Neuronal stem cell (in vitro differentiated cells): ENCODE results near the gene RNASE7.

Experiments
- DNase-seq: peaks from one replicate; pipeline ENCODE4 v3.0.0-alpha.2; 2013; ENCODE audit warnings: low spot score
- H2AFZ ChIP-seq: one replicate; pipeline ENCODE4 v1.6.1; 2013; ENCODE audit warnings: mild to moderate bottlenecking, low read length, inconsistent platforms
- H2AK5ac ChIP-seq: 2 replicates; pipeline ENCODE4 v1.6.1; 2013; ENCODE audit warnings: low read depth, mild to moderate bottlenecking, inconsistent platforms, low read length, moderate library complexity, mixed read lengths
- H2BK120ac ChIP-seq: 2 replicates; pipeline ENCODE4 v1.6.1; 2013; ENCODE audit warnings: low read depth, mild to moderate bottlenecking, inconsistent platforms, low read length, moderate library complexity, mixed read lengths
- H2BK12ac ChIP-seq: one replicate; pipeline ENCODE4 v1.6.1; 2013; ENCODE audit warnings: low read length, inconsistent platforms
- H2BK15ac ChIP-seq: 2 replicates; pipeline ENCODE4 v1.6.1; 2013; ENCODE audit warnings: mild to moderate bottlenecking, low read length, inconsistent platforms, mixed read lengths
- H2BK5ac ChIP-seq: one replicate; pipeline ENCODE4 v1.6.1; 2013; ENCODE audit warnings: inconsistent platforms, mild to moderate bottlenecking, low read length, moderate library complexity
- H3K14ac ChIP-seq: one replicate; pipeline ENCODE4 v1.6.1; 2013; ENCODE audit warnings: low read length, inconsistent platforms
- H3K18ac ChIP-seq: 2 replicates; pipeline ENCODE4 v1.6.1; 2013; ENCODE audit warnings: low read length, inconsistent platforms
- H3K23ac ChIP-seq: 2 replicates; pipeline ENCODE4 v1.6.1; 2013; ENCODE audit warnings: low read depth, mild to moderate bottlenecking, mixed read lengths, low read length, inconsistent platforms; ENCODE audit not compliant: poor library complexity
- H3K27ac ChIP-seq: replicated peaks from 3 replicates; pipeline ENCODE4 v1.5.1; 2013; ENCODE audit warnings: low read length, inconsistent platforms
- H3K27me3 ChIP-seq, 3 experiments: 2 replicates each; pipeline ENCODE4 v1.6.1; 2013; ENCODE audit warnings: low read length in 3 of 3, mild to moderate bottlenecking in 2 of 3, inconsistent platforms in 1 of 3, low read depth in 1 of 3, mixed read lengths in 1 of 3, moderate library complexity in 1 of 3; ENCODE audit not compliant: control insufficient read depth in 3 of 3, insufficient read depth in 3 of 3
- H3K36me3 ChIP-seq, 2 donors: replicated peaks in 1 of 2; 2 replicates each; pipeline ENCODE4 v1.6.1; 2013; ENCODE audit warnings: low read length in 2 of 2; ENCODE audit not compliant: control insufficient read depth in 2 of 2, insufficient read depth in 2 of 2
- H3K4ac ChIP-seq: 2 replicates; pipeline ENCODE4 v1.6.1; 2013; ENCODE audit warnings: inconsistent platforms, mild to moderate bottlenecking, low read length, moderate library complexity
- H3K4me1 ChIP-seq, 2 donors: 1 replicate in 1 of 2; 2 replicates in 1 of 2; pipeline ENCODE4 v1.6.1; 2013; ENCODE audit warnings: low read length in 2 of 2, low read depth in 1 of 2; ENCODE audit not compliant: control insufficient read depth in 2 of 2, insufficient read depth in 1 of 2
- H3K4me2 ChIP-seq: one replicate; pipeline ENCODE4 v1.6.1; 2013; ENCODE audit warnings: mild to moderate bottlenecking, low read length, inconsistent platforms; ENCODE audit not compliant: insufficient read depth, poor library complexity, severe bottlenecking
- H3K4me3 ChIP-seq, 2 donors: 2 replicates each; pipeline ENCODE4 v1.5.1; 2013; ENCODE audit warnings: low read length in 2 of 2, mild to moderate bottlenecking in 2 of 2, inconsistent platforms in 1 of 2, moderate library complexity in 1 of 2
- H3K79me1 ChIP-seq: one replicate; pipeline ENCODE4 v1.6.1; 2013; ENCODE audit warnings: low read depth, mild to moderate bottlenecking, inconsistent platforms, low read length, moderate library complexity
- H3K9ac ChIP-seq: one replicate; pipeline ENCODE4 v1.6.1; 2013; ENCODE audit warnings: mild to moderate bottlenecking, low read depth, low read length, inconsistent platforms; ENCODE audit not compliant: poor library complexity
- H3K9me3 ChIP-seq, 2 donors: replicated peaks in 1 of 2; 2 replicates each; pipeline versions ENCODE3 to v1.6.1; 2013; ENCODE audit warnings: low read length in 2 of 2, mild to moderate bottlenecking in 2 of 2, inconsistent platforms in 1 of 2, low read depth in 1 of 2, mixed read lengths in 1 of 2, moderate library complexity in 1 of 2; ENCODE audit not compliant: control insufficient read depth in 2 of 2, insufficient read depth in 1 of 2
- H4K8ac ChIP-seq: one replicate; pipeline ENCODE4 v1.6.1; 2013; ENCODE audit warnings: low read depth, mild to moderate bottlenecking, inconsistent platforms, low read length, moderate library complexity
- H4K91ac ChIP-seq: one replicate; pipeline ENCODE4 v1.6.1; 2013; ENCODE audit warnings: low read length, low read depth, mild to moderate bottlenecking, inconsistent platforms; ENCODE audit not compliant: poor library complexity
- WGBS, 2 donors: extraction: QIAGEN DNeasy Blood & Tissue Kit; methylation state at CpG; one replicate each; pipeline ENCODE4 v1.1.7; 2013; ENCODE audit warnings: missing lambda C conversion rate in 2 of 2, mixed read lengths in 1 of 2; ENCODE audit not compliant: insufficient read length in 2 of 2, insufficient replicate concordance in 1 of 2; ENCODE audit errors: extremely low coverage in 2 of 2; 5-methylcytosine and 5-hydroxymethylcytosine counted together

Gene RNASE7

GRCh38 chr14:21043974-21044618, 1.9 kb downstream of the RNASE7 start:
- no CpG with 5 or more reads among the region's 6 CpGs for WGBS, 2 donors
- Histone ChIP-seq H3K4me1 (peaks cover 0 to under 1% of the 10 kb centered on the region in 2 donors), H3K4me2 (no peak overlapping the region), H2AFZ (no peak overlapping the region), H2BK5ac (no peak overlapping the region), H3K14ac (no peak overlapping the region), H3K4ac (no peak overlapping the region), H3K18ac (no peak overlapping the region), H4K8ac (no peak overlapping the region), H3K27ac (no peak overlapping the region), H3K23ac (no peak overlapping the region), H2BK12ac (no peak overlapping the region), H2BK15ac (no peak overlapping the region), H3K27me3 (peaks cover 0 to 41% (median 0%) of the 10 kb centered on the region in 3 experiments), H2AK5ac (no peak overlapping the region), H3K9me3 (no peaks in the 10 kb centered on the region), H3K36me3 (no peaks in the 10 kb centered on the region), H3K9ac (no peak overlapping the region), H3K4me3 (no peak overlapping the region), H4K91ac (no peak overlapping the region), H2BK120ac (no peak overlapping the region), H3K79me1 (no peaks in the 10 kb centered on the region)
- DNase-seq, result no peak

- H3K36me3 ChIP-seq, result no peaks in the 10 kb centered on the region
- H3K23ac ChIP-seq, result no peak overlapping the region
- no peak overlapping the region for H4K91ac ChIP-seq
- no peak for DNase-seq
- no peak overlapping the region for H3K4me3 ChIP-seq
- no peak overlapping the region for H3K9ac ChIP-seq
- H2AFZ ChIP-seq, result no peak overlapping the region
- H2BK120ac ChIP-seq, result no peak overlapping the region
- no peaks in the 10 kb centered on the region for H3K4me1 ChIP-seq
- no peaks in the 10 kb centered on the region for H3K79me1 ChIP-seq
- H3K4ac ChIP-seq, result no peak overlapping the region
- H3K14ac ChIP-seq, result no peak overlapping the region
- H3K4me2 ChIP-seq, result no peak overlapping the region
- H2BK12ac ChIP-seq, result no peak overlapping the region
- H3K27me3 ChIP-seq, result peaks cover 0 to 41% (median 0%) of the 10 kb centered on the region in 3 experiments
- no CpG with 5 or more reads among the region's 2 CpGs for WGBS, 2 donors
- no peak overlapping the region for H3K18ac ChIP-seq
- H2AK5ac ChIP-seq, result no peak overlapping the region
- no peak overlapping the region for H3K27ac ChIP-seq
- H2BK15ac ChIP-seq, result no peak overlapping the region
- H4K8ac ChIP-seq, result no peak overlapping the region
- H2BK5ac ChIP-seq, result no peak overlapping the region
- H3K9me3 ChIP-seq, result no peaks in the 10 kb centered on the region
These were observed 5.2 kb downstream of the RNASE7 start for GRCh38 chr14:21047378-21047781.

DNA sequence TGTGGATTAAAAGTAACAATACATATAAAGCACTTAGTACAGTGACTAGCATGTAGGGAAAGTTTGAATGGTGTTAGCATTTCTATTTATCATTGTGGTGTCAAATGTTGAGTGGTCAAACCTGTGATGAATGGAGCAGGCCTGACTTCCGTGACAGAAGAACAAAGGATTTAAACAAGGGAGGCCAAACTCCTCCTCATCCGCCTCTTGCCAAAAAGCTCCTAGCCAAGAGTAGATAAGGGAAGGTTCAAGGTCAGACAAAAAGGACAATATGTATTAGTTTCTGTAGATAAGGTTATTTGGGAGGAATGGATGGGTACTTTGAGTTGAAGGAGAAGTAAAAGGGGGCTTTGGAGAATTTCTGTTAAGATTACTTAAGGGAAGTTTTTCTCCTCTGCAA, 6.5 kb downstream of the RNASE7 start:
- no peak overlapping the region for H3K9ac ChIP-seq
- H3K23ac ChIP-seq, result no peak overlapping the region
- H3K9me3 ChIP-seq, result no peaks in the 10 kb centered on the region
- no peak overlapping the region for H3K4me2 ChIP-seq
- H2BK15ac ChIP-seq, result no peak overlapping the region
- H4K91ac ChIP-seq, result no peak overlapping the region
- H2BK5ac ChIP-seq, result no peak overlapping the region
- no peak overlapping the region for H4K8ac ChIP-seq
- DNase-seq, result no peak
- no peaks in the 10 kb centered on the region for H3K4me1 ChIP-seq
- no peak overlapping the region for H2BK12ac ChIP-seq
- H2AFZ ChIP-seq, result no peak overlapping the region
- no CpG with 5 or more reads among the region's 2 CpGs for WGBS, 2 donors
- H3K14ac ChIP-seq, result no peak overlapping the region
- no peak overlapping the region for H3K4me3 ChIP-seq
- no peak overlapping the region for H3K4ac ChIP-seq
- no peak overlapping the region for H2AK5ac ChIP-seq
- H3K27ac ChIP-seq, result no peak overlapping the region
- H3K79me1 ChIP-seq, result no peaks in the 10 kb centered on the region
- H3K18ac ChIP-seq, result no peak overlapping the region
- H3K36me3 ChIP-seq, result no peaks in the 10 kb centered on the region
- H3K27me3 ChIP-seq, result peaks cover 0 to 30% (median 0%) of the 10 kb centered on the region in 3 experiments
- no peak overlapping the region for H2BK120ac ChIP-seq

- H3K23ac ChIP-seq, result no peak overlapping the region
- no peak for DNase-seq
- H4K8ac ChIP-seq, result no peak overlapping the region
- no peak overlapping the region for H3K4me3 ChIP-seq
- no peaks in the 10 kb centered on the region for H3K4me1 ChIP-seq
- no peak overlapping the region for H2BK5ac ChIP-seq
- peaks cover 0 to 23% (median 0%) of the 10 kb centered on the region in 3 experiments for H3K27me3 ChIP-seq
- H3K9me3 ChIP-seq, result no peaks in the 10 kb centered on the region
- no peaks in the 10 kb centered on the region for H3K36me3 ChIP-seq
- no peaks in the 10 kb centered on the region for H3K79me1 ChIP-seq
- H2BK120ac ChIP-seq, result no peak overlapping the region
- H3K27ac ChIP-seq, result no peak overlapping the region
- no peak overlapping the region for H3K4me2 ChIP-seq
- WGBS, 2 donors, result no CpG with 5 or more reads among the region's 3 CpGs
- H2BK15ac ChIP-seq, result no peak overlapping the region
- no peak overlapping the region for H2BK12ac ChIP-seq
- H2AFZ ChIP-seq, result no peak overlapping the region
- H2AK5ac ChIP-seq, result no peak overlapping the region
- no peak overlapping the region for H3K18ac ChIP-seq
- no peak overlapping the region for H4K91ac ChIP-seq
- H3K14ac ChIP-seq, result no peak overlapping the region
- H3K9ac ChIP-seq, result no peak overlapping the region
- no peak overlapping the region for H3K4ac ChIP-seq
These were observed 7.1 kb downstream of the RNASE7 start for GRCh38 chr14:21049271-21049673.
